Activated CD8-positive, alpha-beta T cell treated with anti-CD3 and anti-CD28 coated beads for 36 hours (primary cell): ENCODE measurements around the gene SULT1A2. TPM values are rescaled to one million over a fixed set of nuclear protein-coding genes. Genes with fewer than 3 reads are reported as not detected.
"Not testable (repeated sequence)": the region's sequence is repeated elsewhere in the genome, so short reads cannot be mapped to it uniquely, and the experiment has no call there.

ENCODE experiments used
- ATAC-seq: fragments of 200-7000 bp; cut with Tn5 transposase; one replicate; pipeline ENCODE4 v1.10.0; 2021; ENCODE audit warnings: mild to moderate bottlenecking, moderate library complexity
- CTCF ChIA-PET: fragments of 350-600 bp; sonication (Branson Sonifier 250); formaldehyde crosslinking; loops from one replicate; lab custom pipeline; 2021; ENCODE audit warnings: antibody characterized with exemption; lab: Charles Lee
- POLR2A ChIA-PET: fragments of 350-600 bp; sonication (Branson Sonifier 250); formaldehyde crosslinking; loops from one replicate; lab custom pipeline; 2021; ENCODE audit warnings: antibody characterized with exemption; lab: Charles Lee
- DNase-seq: peaks from one replicate; pipeline ENCODE4 v3.0.0-alpha.2; 2020
- H3K27ac Mint-ChIP-seq: one replicate; pipeline ENCODE4 v1.8.0; 2021; ENCODE audit warnings: mild to moderate bottlenecking, mixed read lengths
- H3K27me3 Mint-ChIP-seq: one replicate; pipeline ENCODE4 v1.8.0; 2021; ENCODE audit warnings: mixed read lengths
- H3K36me3 Mint-ChIP-seq: one replicate; pipeline ENCODE4 v1.8.0; 2021; ENCODE audit warnings: low read depth, mixed read lengths
- H3K4me1 Mint-ChIP-seq: one replicate; pipeline ENCODE4 v1.8.0; 2021; ENCODE audit warnings: low read depth, mixed read lengths
- H3K4me3 Mint-ChIP-seq: one replicate; pipeline ENCODE4 v1.8.0; 2021; ENCODE audit warnings: mild to moderate bottlenecking, moderate library complexity, mixed read lengths
- H3K9me3 Mint-ChIP-seq: one replicate; pipeline ENCODE4 v1.8.0; 2021; ENCODE audit warnings: mixed read lengths
- intact Hi-C: fragments of 100-400 bp; cut with micrococcal nuclease; formaldehyde crosslinking; loops from one replicate; pipeline ENCODE4 v1.10.0; 2022
- total RNA-seq, 2 experiments: library from RNA; stranded (reverse); gene quantifications; one replicate each; pipeline ENCODE4 v1.2.3, GENCODE V29; 2021
- TF ChIP-seq, protein P1 (sequence below): fragments of 200-600 bp; IDR thresholded peaks from one replicate; pipeline ENCODE4 v1.8.0; 2022; ENCODE audit warnings: antibody characterized with exemption, mild to moderate bottlenecking

The SULT1A2 gene
- total RNA-seq, 2 experiments from 2014 or later = 0.81 to 1.0 TPM

DNA sequence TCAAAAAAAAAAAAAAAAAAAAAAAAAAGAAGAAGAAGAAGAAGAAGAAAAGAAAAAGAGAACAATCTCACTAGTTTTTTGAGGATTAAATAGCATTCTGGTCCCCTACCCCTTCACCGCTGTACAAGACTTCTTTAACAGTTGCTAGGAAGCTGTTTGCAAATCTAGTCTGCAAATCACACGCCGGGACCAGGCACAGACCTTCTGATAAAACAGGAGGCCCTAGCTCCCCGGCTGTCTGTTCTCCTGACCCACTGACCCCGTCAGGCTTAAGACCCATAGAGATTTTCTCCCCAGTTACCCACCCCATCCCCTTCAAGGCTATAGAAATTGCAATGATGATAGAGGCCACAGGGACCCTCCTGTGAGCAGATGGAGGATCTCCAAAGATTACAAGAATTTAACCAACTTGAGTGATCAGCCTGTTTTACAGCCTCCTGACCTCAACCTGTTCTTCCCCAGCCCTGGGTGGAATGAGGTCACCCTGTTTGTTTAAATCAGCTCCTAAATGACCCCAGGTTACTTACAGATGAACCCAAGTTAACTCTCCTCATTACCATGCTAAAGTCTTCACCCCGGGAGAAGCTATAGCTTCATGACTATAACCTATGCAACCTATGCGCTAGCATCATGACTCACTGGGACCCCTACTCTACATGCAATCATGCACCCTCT, 24.8 kb upstream of the SULT1A2 start:
- no peak for ATAC-seq
- intact Hi-C loops = no loop called here

DNA sequence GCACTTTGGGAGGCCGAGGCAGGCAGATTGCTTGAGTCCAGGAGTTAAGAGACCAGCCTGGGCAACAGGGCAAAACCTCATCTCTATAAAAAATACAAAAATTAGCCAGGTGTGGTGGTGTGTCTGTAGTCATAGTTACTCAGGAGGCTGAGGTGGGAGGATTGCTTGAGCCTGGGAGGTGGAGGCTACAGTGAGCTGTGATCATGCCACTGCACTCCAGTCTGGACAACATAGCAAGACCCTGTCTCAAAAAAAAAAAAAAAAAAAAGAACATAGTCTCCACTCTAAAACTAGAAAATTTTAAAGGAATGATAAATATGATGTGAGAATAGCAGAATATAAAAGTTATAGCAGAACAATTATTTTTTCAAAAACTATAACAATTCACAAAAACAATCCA, 23.5 kb upstream of the SULT1A2 start:
- CTCF ChIA-PET, H3K27ac Mint-ChIP-seq, H3K9me3 Mint-ChIP-seq, H3K4me3 Mint-ChIP-seq, DNase-seq, H3K27me3 Mint-ChIP-seq, intact Hi-C loops, POLR2A ChIA-PET, ATAC-seq: not testable (repeated sequence)
- Mint-ChIP-seq H3K4me1 (peaks cover 11% of the 10 kb centered on the region), H3K36me3 (peaks cover 16% of the 10 kb centered on the region)

More for the DNA sequence above, 24.8 kb upstream of the SULT1A2 start:
- ChIA-PET CTCF (no interaction called here), POLR2A (interaction anchor here (0.6 kb wide), 1 partner anchor 358 kb away, joined by 3 read pairs; no protein-coding TSS in a partner anchor)
- Mint-ChIP-seq H3K27ac (peak overlapping the region; percentile 88), H3K36me3 (peaks cover 15% of the 10 kb centered on the region), H3K4me3 (peak overlapping the region; percentile 91), H3K4me1 (peaks cover 11% of the 10 kb centered on the region), H3K27me3 (no peaks in the 10 kb centered on the region), H3K9me3 (no peaks in the 10 kb centered on the region)
- TF ChIP-seq, protein P1, sequence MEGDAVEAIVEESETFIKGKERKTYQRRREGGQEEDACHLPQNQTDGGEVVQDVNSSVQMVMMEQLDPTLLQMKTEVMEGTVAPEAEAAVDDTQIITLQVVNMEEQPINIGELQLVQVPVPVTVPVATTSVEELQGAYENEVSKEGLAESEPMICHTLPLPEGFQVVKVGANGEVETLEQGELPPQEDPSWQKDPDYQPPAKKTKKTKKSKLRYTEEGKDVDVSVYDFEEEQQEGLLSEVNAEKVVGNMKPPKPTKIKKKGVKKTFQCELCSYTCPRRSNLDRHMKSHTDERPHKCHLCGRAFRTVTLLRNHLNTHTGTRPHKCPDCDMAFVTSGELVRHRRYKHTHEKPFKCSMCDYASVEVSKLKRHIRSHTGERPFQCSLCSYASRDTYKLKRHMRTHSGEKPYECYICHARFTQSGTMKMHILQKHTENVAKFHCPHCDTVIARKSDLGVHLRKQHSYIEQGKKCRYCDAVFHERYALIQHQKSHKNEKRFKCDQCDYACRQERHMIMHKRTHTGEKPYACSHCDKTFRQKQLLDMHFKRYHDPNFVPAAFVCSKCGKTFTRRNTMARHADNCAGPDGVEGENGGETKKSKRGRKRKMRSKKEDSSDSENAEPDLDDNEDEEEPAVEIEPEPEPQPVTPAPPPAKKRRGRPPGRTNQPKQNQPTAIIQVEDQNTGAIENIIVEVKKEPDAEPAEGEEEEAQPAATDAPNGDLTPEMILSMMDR = no peak
- DNase-seq = no peak

DNA sequence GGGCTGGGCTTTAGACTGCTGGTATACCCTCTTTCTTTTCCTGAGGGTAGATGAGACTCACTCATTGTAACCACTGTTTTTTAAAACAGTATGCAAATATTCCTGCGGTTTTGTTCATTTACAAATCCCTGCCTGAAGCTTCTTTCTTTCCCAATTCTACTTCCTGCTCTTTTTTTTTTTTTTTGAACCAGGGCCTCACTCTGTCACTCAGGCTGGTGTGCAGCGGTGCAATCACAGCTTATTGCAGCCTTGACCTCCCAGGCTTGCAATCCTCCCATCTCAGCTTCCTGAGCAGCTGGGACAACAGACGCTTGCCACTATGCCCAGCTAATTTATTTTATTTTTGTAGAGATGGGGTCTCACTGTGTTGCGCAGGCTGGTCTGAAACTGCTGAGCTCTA, 21.0 kb upstream of the SULT1A2 start:
- ChIA-PET POLR2A (interaction anchor here (1.5 kb wide), 1 partner anchor 25 kb away, joined by 3 read pairs; no protein-coding TSS in a partner anchor), CTCF (no interaction called here)
- Mint-ChIP-seq H3K4me3 (no peak overlapping the region), H3K4me1 (peaks cover 10% of the 10 kb centered on the region), H3K36me3 (peaks cover 16% of the 10 kb centered on the region), H3K27ac (no peak overlapping the region), H3K27me3 (no peaks in the 10 kb centered on the region), H3K9me3 (no peaks in the 10 kb centered on the region)
- intact Hi-C loops = no loop called here
- no peak for DNase-seq
- ATAC-seq = no peak
- TF ChIP-seq, protein P1 = no peak

DNA sequence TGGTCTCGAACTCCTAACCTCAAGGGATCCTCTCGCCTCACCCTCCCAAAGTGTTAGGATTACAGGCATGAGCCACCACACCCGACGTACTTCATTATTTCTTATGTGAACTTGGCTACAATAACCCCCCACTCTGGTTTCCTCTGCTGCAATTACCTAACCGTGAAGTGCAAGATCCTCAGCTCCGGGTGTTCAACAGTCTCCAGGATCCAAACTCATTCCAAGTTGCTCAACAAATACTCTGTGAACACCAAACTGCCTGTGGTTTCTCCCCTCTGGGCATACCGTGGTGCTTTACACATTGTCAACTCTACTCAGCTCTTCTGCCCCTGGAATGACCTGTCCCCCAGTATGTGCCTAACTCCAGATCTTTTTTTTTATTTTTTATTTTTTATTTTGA, 19.8 kb upstream of the SULT1A2 start:
- H3K4me1 Mint-ChIP-seq = peaks cover 2% of the 10 kb centered on the region
- no peak for ATAC-seq
- H3K27me3 Mint-ChIP-seq = no peaks in the 10 kb centered on the region
- ChIA-PET POLR2A (no interaction called here), CTCF (interaction anchor here (1.1 to 1.5 kb wide), 3 partner anchors 10 to 295 kb away, joined by 4 to 6 read pairs (median 4); no protein-coding TSS in a partner anchor)
- no peaks in the 10 kb centered on the region for H3K9me3 Mint-ChIP-seq
- no peak overlapping the region for H3K4me3 Mint-ChIP-seq
- peaks cover 11% of the 10 kb centered on the region for H3K36me3 Mint-ChIP-seq
- DNase-seq = no peak
- H3K27ac Mint-ChIP-seq = no peak overlapping the region
- TF ChIP-seq, protein P1 = no peak
- intact Hi-C loops = no loop called here

DNA sequence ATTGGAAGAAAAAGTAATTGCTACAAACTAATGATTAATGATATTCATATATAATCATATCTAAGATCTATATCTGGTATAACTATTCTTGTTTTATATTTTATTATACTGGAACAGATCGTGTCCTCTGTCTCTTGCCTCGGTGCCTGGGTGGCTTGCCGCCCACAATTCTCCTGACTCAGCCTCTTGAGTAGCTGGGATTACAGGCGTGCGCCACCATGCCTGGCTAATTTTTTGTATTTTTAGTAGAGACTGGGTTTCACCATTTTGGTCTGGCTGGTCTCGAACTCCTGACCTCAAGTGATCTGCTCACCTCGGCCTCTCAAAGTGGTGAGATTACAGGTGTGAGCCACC, 19.4 kb upstream of the SULT1A2 start:
- peaks cover 10% of the 10 kb centered on the region for H3K36me3 Mint-ChIP-seq
- H3K9me3 Mint-ChIP-seq, POLR2A ChIA-PET, ATAC-seq, H3K4me3 Mint-ChIP-seq, H3K4me1 Mint-ChIP-seq, H3K27me3 Mint-ChIP-seq, intact Hi-C loops, DNase-seq, H3K27ac Mint-ChIP-seq: not testable (repeated sequence)
- CTCF ChIA-PET = interaction anchor here (1.1 to 1.5 kb wide), 3 partner anchors 9 to 295 kb away, joined by 4 to 6 read pairs (median 4); no protein-coding TSS in a partner anchor
- TF ChIP-seq, protein P1 = peak; percentile 9
